Sigmoid colon (tissue), 7 donors: ENCODE data around the gene HIVEP3. TPM values are rescaled to one million over a fixed set of nuclear protein-coding genes. Genes with fewer than 3 reads are reported as not detected.
"Not testable (repeated sequence)": the region's sequence is repeated elsewhere in the genome, so short reads cannot be mapped to it uniquely, and the experiment has no call there.

Experiments
- DNase-seq: peaks from one replicate; pipeline ENCODE4 v3.0.0-alpha.2; 2019
- H3K27ac ChIP-seq, 4 donors: fragments of 200-600 bp; sonication (generic); one replicate each; pipeline ENCODE4 v1.5.1; 2016 to 2019; ENCODE audit warnings: mild to moderate bottlenecking in 1 of 4
- H3K27me3 ChIP-seq, 3 donors: fragments of 200-600 bp; sonication (generic); one replicate each; pipeline ENCODE4 v1.5.1; 2019; ENCODE audit warnings: mild to moderate bottlenecking in 1 of 3
- H3K36me3 ChIP-seq, 4 donors: fragments of 200-600 bp; sonication (generic); one replicate each; pipeline ENCODE4 v1.5.1; 2016 to 2019
- H3K4me1 ChIP-seq, 4 donors: fragments of 200-600 bp; sonication (generic); one replicate each; pipeline ENCODE4 v1.5.1; 2017 to 2019
- H3K4me3 ChIP-seq, 4 donors: fragments of 200-600 bp; sonication (generic); one replicate each; pipeline ENCODE4 v1.5.1; 2017 to 2019; ENCODE audit warnings: mild to moderate bottlenecking in 2 of 4, moderate library complexity in 1 of 4
- H3K9me3 ChIP-seq, 4 donors: fragments of 200-600 bp in 3 of 4; sonication (generic) in 3 of 4; one replicate each; pipeline versions ENCODE4 v1.5.1 to v1.6.1; 2013 to 2019
- CTCF ChIP-seq, 4 experiments: fragments of 450-650 bp in 3 of 4; fragments of 200-600 bp in 1 of 4; IDR thresholded peaks; one replicate each; pipeline ENCODE4 v1.5.1; 2016 to 2019; ENCODE audit warnings: antibody characterized with exemption in 4 of 4, mild to moderate bottlenecking in 3 of 4, moderate library complexity in 2 of 4
- EP300 ChIP-seq, 4 donors: sonication (generic); formaldehyde crosslinking; IDR thresholded peaks; one replicate each; pipeline ENCODE4 v1.6.1; 2017; ENCODE audit warnings: antibody characterized with exemption in 4 of 4
- POLR2A ChIP-seq, 2 donors: fragments of 450-650 bp; IDR thresholded peaks; one replicate each; pipeline ENCODE4 v1.6.1; 2016; ENCODE audit warnings: antibody characterized with exemption in 2 of 2, mild to moderate bottlenecking in 2 of 2, moderate library complexity in 2 of 2
- POLR2AphosphoS5 ChIP-seq, 4 donors: sonication (generic); formaldehyde crosslinking; IDR thresholded peaks; one replicate each; pipeline ENCODE4 v1.6.1; 2017; ENCODE audit warnings: antibody characterized with exemption in 4 of 4
- WGBS, 2 donors: extraction: QIAGEN DNeasy Blood & Tissue Kit; methylation state at CpG; one replicate each; pipeline ENCODE4 v1.1.7; 2013; 5-methylcytosine and 5-hydroxymethylcytosine counted together
- intact Hi-C: fragments of 100-400 bp; cut with DNase I; formaldehyde crosslinking; loops from one replicate; pipeline ENCODE4 v1.15.1; 2023
- polyA plus RNA-seq, 3 donors: library from polyadenylated mRNA; stranded (reverse); fragments of 200-250 nt; gene quantifications; one replicate each; pipeline ENCODE4 v1.2.3, GENCODE V29; 2013
- total RNA-seq, 4 donors: library from RNA; depleted of rRNA; stranded (reverse); fragments of >200 nt; gene quantifications; one replicate each; pipeline ENCODE4 v1.1.0, GENCODE V29; 2016
- donor health status: healthy with polysubstance abuse.
- donor health status: Bipolar disorder and iron deficiency.
- donor health status: healthy.

HIVEP3 gene
- total and polyA plus RNA-seq, 7 donors, result 1.4 to 7.8 (median 3.2) TPM

GRCh38 chr1:41559331-41559730, 359.4 kb downstream of the HIVEP3 start:
- Histone ChIP-seq H3K27ac (no peak overlapping the region), H3K9me3 (no peaks in the 10 kb centered on the region), H3K4me3 (no peak overlapping the region), H3K27me3 (no peaks in the 10 kb centered on the region), H3K4me1 (no peaks in the 10 kb centered on the region), H3K36me3 (no peaks in the 10 kb centered on the region)
- DNase-seq, result no peak
- TF ChIP-seq EP300 (IDR thresholded peaks at IDR 0.05), result no peak
- TF ChIP-seq POLR2AphosphoS5 (IDR thresholded peaks at IDR 0.05), result no peak
- TF ChIP-seq POLR2A (IDR thresholded peaks at IDR 0.05), result no peak
- TF ChIP-seq CTCF (IDR thresholded peaks at IDR 0.05), result no peak
- intact Hi-C loops, result no loop called here
- 68 to 74% methylated on average over 5 of the region's 5 CpGs for WGBS, 2 donors

GRCh38 chr1:41558761-41559171, 360.0 kb downstream of the HIVEP3 start:
- Histone ChIP-seq H3K9me3 (no peaks in the 10 kb centered on the region), H3K4me3 (no peak overlapping the region), H3K36me3 (no peaks in the 10 kb centered on the region), H3K4me1 (no peaks in the 10 kb centered on the region), H3K27ac (no peak overlapping the region), H3K27me3 (no peaks in the 10 kb centered on the region)
- TF ChIP-seq CTCF (IDR thresholded peaks at IDR 0.05) (no peak), EP300 (IDR thresholded peaks at IDR 0.05) (no peak), POLR2AphosphoS5 (IDR thresholded peaks at IDR 0.05) (no peak), POLR2A (IDR thresholded peaks at IDR 0.05) (no peak)
- WGBS, 2 donors, result 84 to 96% methylated on average over 3 of the region's 3 CpGs
- intact Hi-C loops, result no loop called here
- no peak for DNase-seq

- Histone ChIP-seq H3K4me3 (no peak overlapping the region), H3K27ac (no peak overlapping the region), H3K36me3 (no peaks in the 10 kb centered on the region), H3K27me3 (no peaks in the 10 kb centered on the region), H3K4me1 (no peaks in the 10 kb centered on the region), H3K9me3 (no peaks in the 10 kb centered on the region)
- DNase-seq, result no peak
- WGBS, 2 donors, result 90 to 92% methylated on average over 13 of the region's 13 CpGs
- intact Hi-C loops, result no loop called here
- TF ChIP-seq POLR2AphosphoS5 (IDR thresholded peaks at IDR 0.05) (no peak), POLR2A (IDR thresholded peaks at IDR 0.05) (no peak)
These were observed 360.8 kb downstream of the HIVEP3 start for GRCh38 chr1:41557751-41558455.

- H3K36me3 ChIP-seq, intact Hi-C loops, H3K27ac ChIP-seq, H3K4me3 ChIP-seq, H3K4me1 ChIP-seq, DNase-seq, H3K9me3 ChIP-seq, H3K27me3 ChIP-seq: not testable (repeated sequence)
- 87 to 91% methylated on average over 5 of the region's 5 CpGs for WGBS, 2 donors
These were observed 364.0 kb downstream of the HIVEP3 start for GRCh38 chr1:41554746-41555145.

GRCh38 chr1:41547781-41548560, 370.8 kb downstream of the HIVEP3 start:
- TF ChIP-seq EP300 (IDR thresholded peaks at IDR 0.05) (no peak), POLR2A (IDR thresholded peaks at IDR 0.05) (no peak), POLR2AphosphoS5 (IDR thresholded peaks at IDR 0.05) (no peak), CTCF (IDR thresholded peaks at IDR 0.05) (no peak)
- WGBS, 2 donors, result 68 to 74% methylated on average over 7 of the region's 7 CpGs
- Histone ChIP-seq H3K27me3 (no peaks in the 10 kb centered on the region), H3K36me3 (no peaks in the 10 kb centered on the region), H3K4me3 (no peak overlapping the region), H3K9me3 (no peaks in the 10 kb centered on the region), H3K4me1 (no peaks in the 10 kb centered on the region), H3K27ac (no peak overlapping the region)
- intact Hi-C loops, result no loop called here
- peak; percentile 33 for DNase-seq
